ENCODE data around the gene EVA1B. TPM values are rescaled to one million over a fixed set of nuclear protein-coding genes. Genes with fewer than 3 reads are reported as not detected.

EVA1B gene
- total and polyA plus RNA-seq, 10 of the 15 experiments (the other 5 are each of a cell fraction or from before 2014, with no cell fraction given), result 0.15 to 6.4 (median 3.0) TPM; not detected in 2

DNA sequence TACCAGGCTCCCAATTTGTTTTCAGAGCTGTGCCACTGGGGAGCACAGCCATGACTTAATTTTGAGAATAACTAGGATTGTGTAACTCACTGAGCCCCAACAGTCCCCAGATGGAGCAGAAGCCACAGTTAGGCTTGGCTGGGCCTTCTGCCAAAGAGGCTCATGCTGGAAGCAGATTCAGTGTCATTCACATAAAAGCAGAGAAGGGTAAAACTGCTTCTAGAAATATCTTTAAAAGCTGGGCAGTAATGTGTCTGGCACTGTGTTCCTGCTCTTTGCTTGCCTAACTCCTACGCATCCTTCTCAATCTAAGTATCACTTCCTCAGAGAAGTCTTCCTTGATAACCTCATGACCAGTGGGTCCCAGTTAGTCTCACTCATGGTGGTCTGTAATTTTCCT lies 41.9 kb upstream of the EVA1B start:
- no peak overlapping the region for H2AFZ ChIP-seq (ENCODE audit: control insufficient read depth, low read depth, low read length)
- no peak for FAIRE-seq
- ChIA-PET POLR2A (interaction anchor here (0.8 to 3.6 kb wide), 4 partner anchors 10 to 23 kb away, joined by 4 to 15 read pairs (median 6); no protein-coding TSS in a partner anchor), RAD21 (ENCODE audit: unreplicated experiment) (interaction anchor here (1.5 kb wide), 1 partner anchor 23 kb away, joined by 3 read pairs; no protein-coding TSS in a partner anchor), SMC1A (ENCODE audit: uncharacterized antibody, unreplicated experiment) (interaction anchor here (5.5 kb wide), 1 partner anchor 23 kb away, joined by 36 read pairs; no protein-coding TSS in a partner anchor), CTCF (interaction anchor here (1.0 to 8.1 kb wide), 4 partner anchors 18 to 54 kb away, joined by 3 to 157 read pairs (median 32); no protein-coding TSS in a partner anchor)
- H3K79me2 ChIP-seq (ENCODE audit: control insufficient read depth, insufficient read depth, low read length), result peaks cover 11% of the 10 kb centered on the region
- H3K36me3 ChIP-seq (ENCODE audit: control insufficient read depth in 2 of 2, insufficient read depth in 2 of 2, low read length in 1 of 2), result peaks cover 7 to 19% of the 10 kb centered on the region in 2 experiments; a peak in 3 of 4 replicates
- no peaks in the 10 kb centered on the region for H4K20me1 ChIP-seq (ENCODE audit: control insufficient read depth, insufficient read depth)
- TF ChIP-seq SMC3 (IDR thresholded peaks at IDR 0.05; ENCODE audit: borderline replicate concordance, low read length), result no peak
- peak; percentile 90 for TF ChIP-seq SPI1 (IDR thresholded peaks at IDR 0.05; ENCODE audit: borderline replicate concordance, insufficient read depth, low read depth, low read length)
- peak in 1 of 2 experiments; percentile 45; a peak in 2 of 4 replicates for TF ChIP-seq IKZF2 (IDR thresholded peaks at IDR 0.05)
- TF ChIP-seq BCL11A (IDR thresholded peaks at IDR 0.05; ENCODE audit: low read depth, low read length), result no peak
- TF ChIP-seq IKZF1 (conservative IDR thresholded peaks at IDR 0.05), result peak; percentile 48
- peak; percentile 22; the same call in 1 of the 2 replicates for TF ChIP-seq RUNX3 (IDR thresholded peaks at IDR 0.05; ENCODE audit: low read length)
- TF ChIP-seq, protein P1, sequence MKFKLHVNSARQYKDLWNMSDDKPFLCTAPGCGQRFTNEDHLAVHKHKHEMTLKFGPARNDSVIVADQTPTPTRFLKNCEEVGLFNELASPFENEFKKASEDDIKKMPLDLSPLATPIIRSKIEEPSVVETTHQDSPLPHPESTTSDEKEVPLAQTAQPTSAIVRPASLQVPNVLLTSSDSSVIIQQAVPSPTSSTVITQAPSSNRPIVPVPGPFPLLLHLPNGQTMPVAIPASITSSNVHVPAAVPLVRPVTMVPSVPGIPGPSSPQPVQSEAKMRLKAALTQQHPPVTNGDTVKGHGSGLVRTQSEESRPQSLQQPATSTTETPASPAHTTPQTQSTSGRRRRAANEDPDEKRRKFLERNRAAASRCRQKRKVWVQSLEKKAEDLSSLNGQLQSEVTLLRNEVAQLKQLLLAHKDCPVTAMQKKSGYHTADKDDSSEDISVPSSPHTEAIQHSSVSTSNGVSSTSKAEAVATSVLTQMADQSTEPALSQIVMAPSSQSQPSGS (IDR thresholded peaks at IDR 0.05; ENCODE audit: low read length), result no peak
- no TSS peak for BruUV-seq (replicated peaks)
- H3K9ac ChIP-seq (ENCODE audit: control insufficient read depth, insufficient read depth, low read length), result no peak overlapping the region
- in situ Hi-C loops (cut with MboI) (no loop called here), intact Hi-C loops (cut with micrococcal nuclease; ENCODE audit: unreplicated experiment) (no loop called here)
- peak; percentile 36; the same call in 2 of the 3 replicates for ATAC-seq
- 33% methylated on average over 1 of the region's 1 CpG for WGBS (ENCODE audit: insufficient coverage, insufficient replicate concordance, low lambda C conversion rate, missing lambda C conversion rate)
- no peak overlapping the region for H3K4me2 ChIP-seq (ENCODE audit: control insufficient read depth, insufficient read depth)
- peak overlapping the region; percentile 33; the same call in 1 of the 2 replicates for H3K27ac ChIP-seq (ENCODE audit: control insufficient read depth, insufficient read depth)
- no peak for DNase-seq (ENCODE audit: low read depth, low spot score)
- no peaks in the 10 kb centered on the region for H3K27me3 ChIP-seq (replicated peaks in 1 of 2; ENCODE audit: control insufficient read depth in 2 of 2, insufficient read depth in 2 of 2, low read length in 1 of 2)
- H3K4me3 ChIP-seq, result no peak overlapping the region
- H3K9me3 ChIP-seq (replicated peaks; ENCODE audit: control insufficient read depth, insufficient read depth, low read length), result no peaks in the 10 kb centered on the region
- H3K4me1 ChIP-seq (ENCODE audit: control insufficient read depth, insufficient read depth, low read length), result peaks cover 27% of the 10 kb centered on the region

All from GM12878 (cell line).